GM23248 (cell line): ENCODE measurements around the gene AGAP2. TPM values are rescaled to one million over a fixed set of nuclear protein-coding genes. Genes with fewer than 3 reads are reported as not detected.

Source experiments
- DNase-seq: peaks from one replicate; pipeline ENCODE4 v3.0.0-alpha.2; 2015
- H2AFZ ChIP-seq: fragments of 200-600 bp; sonication (generic); 2 replicates; pipeline ENCODE4 v1.6.1; 2016; ENCODE audit warnings: antibody characterized with exemption
- H3F3A ChIP-seq: fragments of 200-600 bp; sonication (generic); 2 replicates; pipeline ENCODE4 v1.6.1; 2016; ENCODE audit warnings: mild to moderate bottlenecking, antibody characterized with exemption, mixed run types; ENCODE audit not compliant: insufficient read depth
- H3K27ac ChIP-seq: fragments of 200-600 bp; sonication (generic); 2 replicates; pipeline ENCODE4 v1.5.1; 2016; ENCODE audit warnings: mild to moderate bottlenecking
- H3K27me3 ChIP-seq: fragments of 200-600 bp; sonication (generic); replicated peaks from 2 replicates; pipeline ENCODE4 v1.6.1; 2016; ENCODE audit warnings: mild to moderate bottlenecking; ENCODE audit not compliant: insufficient read depth
- H3K36me3 ChIP-seq: fragments of 200-600 bp; sonication (generic); 2 replicates; pipeline ENCODE4 v1.6.1; 2016; ENCODE audit warnings: low read depth, mild to moderate bottlenecking
- H3K4me1 ChIP-seq: fragments of 200-600 bp; sonication (generic); 2 replicates; pipeline ENCODE4 v1.6.1; 2016; ENCODE audit warnings: mild to moderate bottlenecking; ENCODE audit not compliant: insufficient read depth
- H3K4me2 ChIP-seq: fragments of 200-600 bp; sonication (generic); one replicate; pipeline ENCODE4 v1.6.1; 2016; ENCODE audit warnings: mild to moderate bottlenecking; ENCODE audit not compliant: unreplicated experiment
- H3K4me3 ChIP-seq: fragments of 200-600 bp; sonication (generic); 2 replicates; pipeline ENCODE4 v1.5.1; 2016; ENCODE audit warnings: mild to moderate bottlenecking
- H3K79me2 ChIP-seq: fragments of 200-600 bp; sonication (generic); 2 replicates; pipeline ENCODE4 v1.6.1; 2016; ENCODE audit warnings: mild to moderate bottlenecking; ENCODE audit not compliant: insufficient read depth
- H3K9ac ChIP-seq: fragments of 200-600 bp; sonication (generic); 2 replicates; pipeline ENCODE4 v1.6.1; 2016; ENCODE audit warnings: mild to moderate bottlenecking
- H3K9me2 ChIP-seq: fragments of 200-600 bp; sonication (generic); 2 replicates; pipeline ENCODE4 v1.6.1; 2016; ENCODE audit warnings: mixed run types, mild to moderate bottlenecking, moderate library complexity; ENCODE audit not compliant: insufficient read depth
- H3K9me3 ChIP-seq: fragments of 200-600 bp; sonication (generic); one replicate; pipeline ENCODE4 v1.6.1; 2017; ENCODE audit warnings: low read depth
- H4K20me1 ChIP-seq: fragments of 200-600 bp; sonication (generic); 2 replicates; pipeline ENCODE4 v1.6.0; 2016; ENCODE audit not compliant: insufficient read depth
- EZH2 ChIP-seq: fragments of 200-600 bp; sonication (generic); IDR thresholded peaks from 2 replicates; pipeline ENCODE4 v1.6.1; 2018; ENCODE audit warnings: antibody characterized with exemption, mild to moderate bottlenecking; ENCODE audit not compliant: insufficient read depth, poor library complexity, severe bottlenecking
- EZH2phosphoT487 ChIP-seq: fragments of 200-600 bp; sonication (generic); IDR thresholded peaks from 2 replicates; pipeline ENCODE4 v1.6.1; 2018; ENCODE audit warnings: antibody characterized with exemption, moderate library complexity, mild to moderate bottlenecking, low read depth; ENCODE audit not compliant: insufficient read depth
- WGBS, 2 experiments: methylation state at CpG; one replicate each; pipeline ENCODE4 v1.1.6; 2015 to 2017; ENCODE audit warnings: low lambda C conversion rate in 2 of 2, low coverage in 1 of 2; ENCODE audit errors: missing lambda C conversion rate in 2 of 2; 5-methylcytosine and 5-hydroxymethylcytosine counted together
- in situ Hi-C: fragments of 300-500 bp; cut with MboI; formaldehyde crosslinking; loops from 2 replicates; pipeline ENCODE4 v1.15.0; 2020
- polyA plus RNA-seq: library from polyadenylated mRNA; unstranded; fragments of >200 nt; fragmentation: Nextera tagmentation; extraction: Ambion mirVana; gene quantifications from 2 replicates; pipeline ENCODE4 v1.2.1, GENCODE V29; 2016
- total RNA-seq: library from RNA; depleted of rRNA; stranded (reverse); fragments of >200 nt; shearing (Covaris generic); gene quantifications from 2 replicates; pipeline ENCODE4 v1.2.3, GENCODE V29; 2014

The AGAP2 gene
- total and polyA plus RNA-seq, 2 experiments from 2014 or later = not detected

DNA sequence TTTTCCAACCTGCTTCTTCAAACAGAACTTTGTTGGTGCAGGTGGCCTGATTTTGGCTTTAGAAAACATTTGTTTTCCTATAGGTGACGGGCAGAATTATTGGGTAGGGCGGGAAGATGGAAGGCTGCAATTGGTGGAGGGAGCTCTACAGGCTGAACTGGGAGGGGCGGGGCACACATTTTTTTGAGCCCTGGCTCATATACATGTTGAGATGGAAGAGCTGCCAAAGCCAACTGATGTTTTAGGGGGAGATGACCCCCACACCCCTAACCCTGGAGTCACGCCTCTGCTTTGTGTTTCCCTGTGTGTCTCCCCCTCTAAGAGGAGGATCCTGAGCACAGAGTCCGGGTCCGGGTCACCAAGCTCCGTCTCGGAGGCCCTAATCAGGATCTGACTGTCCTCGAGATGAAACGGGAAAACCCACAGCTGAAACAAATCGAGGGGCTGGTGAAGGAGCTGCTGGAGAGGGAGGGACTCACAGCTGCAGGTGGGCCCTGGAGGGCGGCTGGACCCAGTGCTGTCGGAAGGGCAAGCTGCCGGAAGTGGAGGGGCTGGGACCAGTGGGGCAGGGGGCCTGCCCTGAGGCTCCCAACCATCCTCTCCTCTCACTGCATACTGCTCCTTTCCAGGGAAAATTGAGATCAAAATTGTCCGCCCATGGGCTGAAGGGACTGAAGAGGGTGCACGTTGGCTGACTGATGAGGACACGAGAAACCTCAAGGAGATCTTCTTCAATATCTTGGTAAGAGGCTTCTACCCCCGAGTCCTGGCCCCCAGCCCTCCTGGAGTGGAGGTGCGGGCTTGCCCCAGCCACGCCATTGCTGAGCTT is 18.6 kb downstream of the AGAP2 start:
- H4K20me1 ChIP-seq = no peaks in the 10 kb centered on the region
- H2AFZ ChIP-seq = no peak overlapping the region
- in situ Hi-C loops = no loop called here
- no peak for DNase-seq
- 90 to 92% methylated on average over 18 to 20 of the region's 20 CpGs for WGBS, 2 experiments
- no peaks in the 10 kb centered on the region for H3K79me2 ChIP-seq
- H3F3A ChIP-seq = no peaks in the 10 kb centered on the region
- no peaks in the 10 kb centered on the region for H3K9me3 ChIP-seq
- TF ChIP-seq EZH2phosphoT487 (no peak), EZH2 (no peak)
- H3K4me3 ChIP-seq = no peak overlapping the region
- H3K4me2 ChIP-seq = no peak overlapping the region
- H3K9me2 ChIP-seq = no peaks in the 10 kb centered on the region
- no peaks in the 10 kb centered on the region for H3K27me3 ChIP-seq
- H3K4me1 ChIP-seq = no peaks in the 10 kb centered on the region
- no peak overlapping the region for H3K9ac ChIP-seq
- H3K36me3 ChIP-seq = peaks cover 6% of the 10 kb centered on the region; the same call in 1 of the 2 replicates
- H3K27ac ChIP-seq = no peak overlapping the region

DNA sequence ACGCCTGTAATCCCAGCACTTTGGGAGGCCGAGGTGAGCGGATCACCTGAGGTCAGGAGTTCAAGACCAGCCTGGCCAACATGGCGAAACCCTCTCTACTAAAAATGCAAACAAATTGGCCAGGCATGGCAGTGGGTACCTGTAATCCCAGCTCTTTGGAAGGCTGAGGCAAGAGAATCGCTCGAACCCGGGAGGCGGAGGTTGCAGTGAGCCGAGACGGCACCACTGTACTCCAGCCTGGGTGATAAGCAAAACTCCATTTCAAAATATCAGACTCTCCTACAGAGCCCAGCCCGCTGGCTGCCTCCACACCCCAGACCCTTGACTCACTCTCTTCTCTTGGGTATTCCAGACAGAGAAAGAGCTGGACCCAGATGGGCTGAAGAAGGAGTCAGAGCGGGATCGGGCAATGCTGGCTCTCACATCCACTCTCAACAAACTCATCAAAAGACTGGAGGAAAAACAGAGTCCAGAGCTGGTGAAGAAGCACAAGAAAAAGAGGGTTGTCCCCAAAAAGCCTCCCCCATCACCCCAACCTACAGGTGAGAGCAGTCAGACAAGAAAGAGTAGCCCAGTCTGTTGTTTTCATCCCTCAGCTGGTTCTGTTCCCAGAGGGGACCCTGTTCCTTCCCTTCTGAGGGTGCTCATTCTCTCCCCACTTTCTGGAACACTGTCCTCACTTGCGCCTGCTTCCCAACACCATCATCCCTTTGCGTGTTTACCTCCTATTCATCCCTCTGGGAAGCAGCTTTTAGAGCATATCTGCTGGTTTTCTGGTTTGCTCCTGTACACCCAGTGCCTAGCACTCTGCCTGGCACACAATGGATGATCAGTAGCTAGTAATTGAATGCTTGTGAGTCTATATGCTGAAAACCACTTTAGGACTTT is 19.7 kb downstream of the AGAP2 start:
- Histone ChIP-seq H3K4me3 (no peak overlapping the region), H3K79me2 (no peaks in the 10 kb centered on the region), H3K27ac (no peak overlapping the region), H3K4me2 (no peak overlapping the region), H3F3A (no peaks in the 10 kb centered on the region), H4K20me1 (no peaks in the 10 kb centered on the region), H3K9ac (no peak overlapping the region), H2AFZ (no peak overlapping the region), H3K9me2 (no peaks in the 10 kb centered on the region), H3K4me1 (no peaks in the 10 kb centered on the region), H3K36me3 (peaks cover 13% of the 10 kb centered on the region), H3K27me3 (no peaks in the 10 kb centered on the region), H3K9me3 (no peaks in the 10 kb centered on the region)
- TF ChIP-seq EZH2phosphoT487 = no peak
- TF ChIP-seq EZH2 = no peak
- in situ Hi-C loops = no loop called here
- no peak for DNase-seq
- WGBS, 2 experiments = 97% methylated on average over 14 to 15 of the region's 15 CpGs

DNA sequence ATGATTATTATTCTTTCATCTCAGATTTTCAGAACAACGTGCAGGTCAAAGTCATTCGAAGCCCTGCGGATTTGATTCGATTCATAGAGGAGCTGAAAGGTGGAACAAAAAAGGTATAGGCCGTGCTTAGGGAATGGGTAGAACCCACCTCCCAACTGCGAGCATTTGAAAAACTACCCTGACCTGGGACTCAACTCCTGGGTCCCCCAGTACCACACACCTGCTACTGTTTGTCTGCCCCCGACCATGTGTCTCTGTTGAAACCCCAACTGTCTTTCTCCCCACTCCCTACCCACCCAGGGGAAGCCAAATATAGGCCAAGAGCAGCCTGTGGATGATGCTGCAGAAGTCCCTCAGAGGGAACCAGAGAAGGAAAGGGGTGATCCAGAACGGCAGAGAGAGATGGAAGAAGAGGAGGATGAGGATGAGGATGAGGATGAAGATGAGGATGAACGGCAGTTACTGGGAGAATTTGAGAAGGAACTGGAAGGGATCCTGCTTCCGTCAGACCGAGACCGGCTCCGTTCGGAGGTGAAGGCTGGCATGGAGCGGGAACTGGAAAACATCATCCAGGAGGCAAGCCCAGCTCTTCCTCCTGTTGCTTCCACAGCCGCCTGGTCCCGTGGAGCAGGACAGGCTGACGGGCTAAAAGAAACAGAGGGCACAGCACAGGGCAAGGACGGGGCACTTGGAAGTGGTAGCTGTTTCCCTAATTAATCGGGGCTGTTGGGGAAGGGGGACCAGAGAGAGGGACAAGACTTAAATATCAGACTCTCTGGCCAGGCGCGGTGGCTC is 20.5 kb downstream of the AGAP2 start:
- H3K36me3 ChIP-seq = peaks cover 13% of the 10 kb centered on the region

DNA sequence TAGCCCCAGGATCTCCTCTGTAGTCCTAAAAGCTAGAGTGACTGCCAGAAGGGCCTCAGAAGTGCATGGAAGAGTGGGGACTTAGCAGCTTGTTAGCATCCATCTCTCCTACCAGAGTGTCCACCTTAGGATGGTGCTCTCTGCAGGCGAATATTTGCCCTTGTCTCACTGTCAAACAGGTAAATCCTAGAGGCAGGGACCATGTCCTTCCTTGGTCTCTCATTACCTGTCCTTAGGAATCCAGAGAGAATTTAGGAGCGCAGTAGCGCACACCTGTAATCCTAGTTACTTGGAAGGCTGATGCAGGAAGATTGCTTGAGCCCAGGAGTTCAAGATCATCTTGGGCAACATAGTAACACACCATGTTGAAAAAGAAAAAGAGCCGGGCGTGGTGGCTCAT is 21.4 kb downstream of the AGAP2 start:
- Histone ChIP-seq H3F3A (no peaks in the 10 kb centered on the region), H2AFZ (no peak overlapping the region), H3K9ac (no peak overlapping the region), H3K27ac (no peak overlapping the region), H3K27me3 (no peaks in the 10 kb centered on the region), H4K20me1 (no peaks in the 10 kb centered on the region), H3K79me2 (no peaks in the 10 kb centered on the region), H3K9me3 (no peaks in the 10 kb centered on the region), H3K36me3 (peaks cover 14% of the 10 kb centered on the region), H3K4me1 (no peaks in the 10 kb centered on the region), H3K4me2 (no peak overlapping the region), H3K9me2 (no peaks in the 10 kb centered on the region), H3K4me3 (no peak overlapping the region)
- in situ Hi-C loops = no loop called here
- no peak for DNase-seq
- TF ChIP-seq EZH2 (no peak), EZH2phosphoT487 (no peak)
- WGBS, 2 experiments = 96 to 97% methylated on average over 5 of the region's 5 CpGs

More for the DNA sequence above, 20.5 kb downstream of the AGAP2 start:
- no peaks in the 10 kb centered on the region for H3K9me3 ChIP-seq
- H3K4me3 ChIP-seq = no peak overlapping the region
- no peak for DNase-seq
- WGBS, 2 experiments = 93 to 96% methylated on average over 22 of the region's 22 CpGs
- no peak overlapping the region for H3K4me2 ChIP-seq
- no peak for TF ChIP-seq EZH2phosphoT487
- TF ChIP-seq EZH2 = no peak
- H3K27me3 ChIP-seq = no peaks in the 10 kb centered on the region
- in situ Hi-C loops = no loop called here
- no peaks in the 10 kb centered on the region for H3K4me1 ChIP-seq
- H3K9ac ChIP-seq = no peak overlapping the region
- H3K79me2 ChIP-seq = no peaks in the 10 kb centered on the region
- no peaks in the 10 kb centered on the region for H3K9me2 ChIP-seq
- no peaks in the 10 kb centered on the region for H4K20me1 ChIP-seq
- no peak overlapping the region for H3K27ac ChIP-seq
- H2AFZ ChIP-seq = no peak overlapping the region
- H3F3A ChIP-seq = no peaks in the 10 kb centered on the region
